T-helper 9 cell (primary cell): ENCODE results near the gene PPP1R9A.

Source experiments
- DNase-seq: peaks from one replicate; pipeline ENCODE4 v3.0.0-alpha.2; 2020

Gene PPP1R9A

DNA sequence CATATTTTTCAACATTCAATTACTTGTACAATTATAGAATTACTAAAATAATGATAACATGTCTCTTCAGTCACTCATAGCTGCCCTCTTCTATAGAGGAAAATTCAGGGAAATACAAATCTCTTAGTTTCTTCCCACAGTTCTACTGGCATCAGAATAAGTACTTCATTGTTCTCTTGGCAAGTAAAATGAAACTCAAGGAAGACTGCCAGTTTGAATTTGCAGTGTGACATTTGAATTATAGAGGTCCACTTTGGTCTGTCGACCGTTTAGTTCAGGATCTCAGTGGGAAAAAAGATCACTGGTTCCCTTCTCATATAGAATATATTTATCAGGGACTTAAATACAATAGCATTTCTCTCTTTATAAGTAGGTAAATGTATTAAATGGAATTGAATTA lies 302.4 kb downstream of the PPP1R9A start:
- no peak for DNase-seq

GRCh38 chr7:95213148-95213547 lies 305.8 kb downstream of the PPP1R9A start:
- DNase-seq = no peak

- no peak for DNase-seq
Measured at GRCh38 chr7:95213809-95214492, 306.6 kb downstream of the PPP1R9A start.

GRCh38 chr7:95219721-95220120 lies 312.3 kb downstream of the PPP1R9A start:
- no peak for DNase-seq

- no peak for DNase-seq
Measured at GRCh38 chr7:95220328-95220727, 312.9 kb downstream of the PPP1R9A start.

DNA sequence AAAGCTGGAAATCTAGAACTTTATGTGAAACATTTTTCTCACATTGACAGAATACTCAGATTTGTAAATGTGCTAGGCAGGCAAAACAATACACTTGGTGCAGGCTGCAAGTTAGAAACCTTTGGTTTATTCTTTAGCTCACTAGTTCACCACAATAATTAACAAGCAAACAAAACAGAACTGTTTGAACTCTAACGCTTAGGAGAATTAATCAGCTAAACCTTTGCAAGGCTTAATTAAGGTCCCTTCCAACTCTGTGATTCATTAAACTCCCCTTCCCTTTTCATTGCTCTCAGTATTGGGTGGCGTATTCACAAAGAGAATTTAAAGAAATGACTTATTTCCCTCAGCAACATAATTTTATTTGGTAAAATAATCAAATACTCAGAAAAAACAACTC lies 317.9 kb downstream of the PPP1R9A start:
- DNase-seq = no peak

- no peak for DNase-seq
Measured at GRCh38 chr7:95229301-95229700, 321.9 kb downstream of the PPP1R9A start.

GRCh38 chr7:95238252-95238943 lies 331.0 kb downstream of the PPP1R9A start:
- DNase-seq = no peak

GRCh38 chr7:95240921-95241320 lies 333.5 kb downstream of the PPP1R9A start:
- DNase-seq = no peak

- DNase-seq = no peak
Measured at GRCh38 chr7:95242266-95242665, 334.9 kb downstream of the PPP1R9A start.

- no peak for DNase-seq
Measured at GRCh38 chr7:95244616-95245015, 337.2 kb downstream of the PPP1R9A start.

- DNase-seq = no peak
Measured at GRCh38 chr7:95245828-95246500, 338.6 kb downstream of the PPP1R9A start.

DNA sequence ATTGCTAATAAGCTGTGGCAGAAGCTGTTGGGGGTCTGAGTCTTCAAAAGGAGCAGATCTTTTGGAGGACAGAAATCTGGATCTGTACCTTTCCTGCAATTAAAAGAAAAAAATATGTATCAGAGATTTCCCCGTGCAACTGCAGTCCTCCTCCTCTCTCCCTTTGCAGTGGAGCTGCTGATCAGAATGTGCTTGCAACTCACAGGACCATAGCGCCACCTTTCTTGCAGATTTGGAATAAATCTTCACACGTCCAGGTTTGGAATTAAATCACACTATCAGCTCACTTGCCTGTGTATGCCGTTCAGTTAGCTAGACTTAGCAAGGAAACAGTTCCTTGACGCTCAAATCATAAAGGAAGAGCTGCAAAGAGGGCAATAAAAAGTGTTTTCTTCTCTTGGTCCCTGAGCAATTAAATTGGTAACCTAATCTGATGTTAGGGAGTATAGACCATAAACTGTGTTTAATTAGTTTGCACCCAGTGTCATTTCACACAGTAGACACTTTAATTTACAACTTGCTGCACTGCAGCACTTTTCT lies 339.5 kb downstream of the PPP1R9A start:
- DNase-seq = no peak

- DNase-seq = no peak
Measured at GRCh38 chr7:95250571-95250970, 343.2 kb downstream of the PPP1R9A start.

GRCh38 chr7:95251966-95252365 lies 344.6 kb downstream of the PPP1R9A start:
- DNase-seq = no peak

DNA sequence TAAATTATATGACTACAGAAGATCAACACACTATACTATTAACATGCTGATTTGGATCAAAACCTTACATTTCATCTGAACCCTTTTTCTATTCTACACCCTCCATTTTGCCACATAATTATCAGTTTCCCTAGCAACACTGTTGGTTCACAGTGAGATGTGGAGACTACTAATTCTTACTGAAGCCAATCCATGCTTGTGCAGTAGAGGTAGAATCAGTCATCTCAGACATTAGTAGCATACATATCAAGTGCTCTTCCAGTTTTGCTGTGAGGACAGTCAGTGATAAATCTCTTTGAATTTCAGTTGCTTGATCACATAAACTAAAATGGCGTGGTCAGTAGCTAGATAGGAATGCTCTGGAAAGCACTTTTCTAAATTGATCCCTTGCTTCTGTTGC lies 346.6 kb downstream of the PPP1R9A start:
- DNase-seq = no peak

DNA sequence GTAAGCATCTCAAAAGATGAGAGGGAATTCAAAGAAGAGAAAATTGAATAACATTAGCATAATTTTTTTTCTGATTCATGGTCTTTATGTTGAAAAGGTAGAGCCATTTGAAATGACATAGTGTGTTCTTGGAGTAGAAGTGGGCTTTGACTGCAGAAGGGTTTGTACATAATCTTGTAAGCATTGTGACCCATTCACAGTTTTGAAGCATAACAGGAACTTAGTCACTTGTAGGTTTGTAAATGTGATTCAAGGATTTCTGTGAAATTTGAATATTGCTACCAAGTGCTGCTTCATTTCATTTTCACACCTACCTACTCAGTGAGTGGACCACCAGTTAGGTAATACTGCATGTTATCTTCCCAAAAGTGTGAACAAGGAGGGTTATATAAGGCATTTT lies 348.3 kb downstream of the PPP1R9A start:
- no peak for DNase-seq

DNA sequence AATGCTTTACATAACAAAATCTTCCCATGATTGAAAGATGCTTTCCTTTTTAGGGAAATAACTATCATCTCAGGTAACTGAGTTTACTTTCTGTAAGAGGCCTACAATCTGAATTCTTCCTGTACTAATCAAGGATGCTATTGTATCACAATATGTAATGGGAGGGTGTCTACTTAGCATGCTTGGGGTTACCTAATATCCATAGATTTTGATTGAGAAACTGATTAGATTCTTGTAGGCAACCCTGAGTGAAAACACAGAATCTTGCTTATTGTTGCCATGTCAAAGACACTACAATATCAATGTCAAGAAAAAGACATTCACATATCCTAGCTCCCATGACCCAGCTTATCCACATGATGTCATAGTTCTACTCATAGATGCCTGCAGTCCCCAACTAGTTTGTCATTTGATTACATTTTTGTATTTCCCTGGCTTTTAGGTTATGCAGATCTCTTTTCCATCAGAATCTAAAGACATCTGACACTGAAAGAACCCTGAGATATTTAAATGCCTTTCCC lies 354.6 kb downstream of the PPP1R9A start:
- no peak for DNase-seq

DNA sequence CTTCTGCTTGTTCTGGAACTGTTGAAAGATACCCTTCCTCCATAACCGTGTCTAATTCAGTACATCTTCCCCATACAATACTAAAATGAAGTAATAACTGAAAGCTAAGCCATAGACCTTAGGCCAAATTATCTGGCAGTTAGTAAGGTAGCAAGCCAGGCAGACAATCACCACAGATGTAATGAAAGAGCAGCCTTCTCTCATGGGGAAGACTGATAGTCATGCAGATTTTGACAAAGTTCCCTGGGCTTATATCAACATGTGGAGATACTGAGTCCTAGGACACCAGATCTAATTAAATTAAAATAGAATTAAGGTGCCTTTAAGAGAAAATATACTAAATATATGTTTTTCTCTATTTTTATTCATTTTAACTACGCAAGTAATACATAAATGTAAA lies 355.5 kb downstream of the PPP1R9A start:
- DNase-seq = no peak

- DNase-seq = no peak
Measured at GRCh38 chr7:95263785-95264362, 356.5 kb downstream of the PPP1R9A start.

- DNase-seq = no peak
Measured at GRCh38 chr7:95264363-95264891, 357.0 kb downstream of the PPP1R9A start.

DNA sequence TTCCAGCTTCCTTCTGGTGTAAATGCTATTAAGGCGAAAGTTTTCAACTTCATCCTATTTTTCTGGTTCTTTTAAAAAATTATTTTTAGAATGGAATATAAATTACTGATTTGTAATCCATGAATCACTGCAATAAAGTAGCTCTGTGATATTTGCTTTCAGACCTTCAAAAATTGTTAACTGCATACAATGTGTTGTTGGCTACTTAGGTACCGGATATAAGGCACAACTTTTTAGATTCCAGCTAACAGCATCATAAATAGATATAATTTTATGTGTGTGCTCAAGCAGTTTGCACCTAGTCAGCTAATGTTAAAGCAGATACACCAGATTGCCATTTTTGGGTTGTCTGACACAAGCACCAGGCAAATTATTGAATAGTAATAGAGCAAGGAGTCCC lies 358.2 kb downstream of the PPP1R9A start:
- DNase-seq = no peak

GRCh38 chr7:95267754-95268153 lies 360.4 kb downstream of the PPP1R9A start:
- no peak for DNase-seq
